Trophoblast cell (in vitro differentiated cells and primary cell): ENCODE results near the gene C16orf92.
"Not testable (repeated sequence)": the region's sequence is repeated elsewhere in the genome, so short reads cannot be mapped to it uniquely, and the experiment has no call there.

ENCODE experiments used
- DNase-seq, 2 donors: peaks; one replicate each; pipeline ENCODE4 v3.0.0-alpha.2; 2016
- H2AFZ ChIP-seq: 2 replicates; pipeline ENCODE4 v1.6.1; 2013; ENCODE audit warnings: low read length, moderate library complexity, mild to moderate bottlenecking; ENCODE audit not compliant: insufficient read depth, poor library complexity
- H2AK5ac ChIP-seq: 2 replicates; pipeline ENCODE4 v1.6.1; 2013; ENCODE audit warnings: mild to moderate bottlenecking, low read length
- H2BK120ac ChIP-seq: 2 replicates; pipeline ENCODE4 v1.6.1; 2013; ENCODE audit warnings: low read length, mild to moderate bottlenecking, moderate library complexity; ENCODE audit not compliant: insufficient read depth, poor library complexity
- H2BK12ac ChIP-seq: 2 replicates; pipeline ENCODE4 v1.6.1; 2013; ENCODE audit warnings: mild to moderate bottlenecking, low read length, moderate library complexity
- H2BK5ac ChIP-seq: 2 replicates; pipeline ENCODE4 v1.6.1; 2013; ENCODE audit warnings: low read length, low read depth, moderate library complexity, mild to moderate bottlenecking; ENCODE audit not compliant: poor library complexity
- H3K14ac ChIP-seq: 2 replicates; pipeline ENCODE4 v1.6.1; 2013; ENCODE audit warnings: mild to moderate bottlenecking, low read length
- H3K18ac ChIP-seq: 2 replicates; pipeline ENCODE4 v1.6.1; 2013; ENCODE audit warnings: mild to moderate bottlenecking, low read length
- H3K23ac ChIP-seq: 2 replicates; pipeline ENCODE4 v1.6.1; 2013; ENCODE audit warnings: low read length
- H3K27ac ChIP-seq: 2 replicates; pipeline ENCODE4 v1.5.1; 2013; ENCODE audit warnings: low read depth, mild to moderate bottlenecking, inconsistent platforms, low read length, moderate library complexity
- H3K27me3 ChIP-seq: 2 replicates; pipeline ENCODE4 v1.6.1; 2013; ENCODE audit warnings: inconsistent platforms, mild to moderate bottlenecking, low read length, moderate library complexity; ENCODE audit not compliant: insufficient read depth
- H3K36me3 ChIP-seq, 2 experiments: 1 replicate in 1 of 2; 2 replicates in 1 of 2; pipeline ENCODE4 v1.6.1; 2013; ENCODE audit warnings: low read length in 2 of 2, mild to moderate bottlenecking in 2 of 2, moderate library complexity in 1 of 2; ENCODE audit not compliant: insufficient read depth in 2 of 2, control insufficient read depth in 1 of 2
- H3K4ac ChIP-seq: 2 replicates; pipeline ENCODE4 v1.6.1; 2013; ENCODE audit warnings: low read depth, mild to moderate bottlenecking, low read length, moderate library complexity
- H3K4me1 ChIP-seq, 2 experiments: 1 replicate in 1 of 2; 2 replicates in 1 of 2; pipeline ENCODE4 v1.6.1; 2013; ENCODE audit warnings: low read length in 2 of 2, mild to moderate bottlenecking in 2 of 2, moderate library complexity in 1 of 2; ENCODE audit not compliant: insufficient read depth in 2 of 2, control insufficient read depth in 1 of 2
- H3K4me2 ChIP-seq: 2 replicates; pipeline ENCODE4 v1.6.1; 2013; ENCODE audit warnings: inconsistent platforms, mild to moderate bottlenecking, low read length, moderate library complexity
- H3K4me3 ChIP-seq: 2 replicates; pipeline ENCODE4 v1.5.1; 2013; ENCODE audit warnings: mild to moderate bottlenecking, low read depth, low read length, inconsistent platforms
- H3K79me1 ChIP-seq: one replicate; pipeline ENCODE4 v1.6.1; 2013; ENCODE audit warnings: low read length
- H3K79me2 ChIP-seq: 2 replicates; pipeline ENCODE4 v1.6.1; 2013; ENCODE audit warnings: low read length, mild to moderate bottlenecking; ENCODE audit not compliant: control insufficient read depth, insufficient read depth, poor library complexity
- H3K9ac ChIP-seq: 2 replicates; pipeline ENCODE4 v1.6.1; 2013; ENCODE audit warnings: mild to moderate bottlenecking, low read length
- H3K9me3 ChIP-seq: 2 replicates; pipeline ENCODE4 v1.6.1; 2013; ENCODE audit warnings: low read depth, mild to moderate bottlenecking, control low read depth, inconsistent platforms, low read length; ENCODE audit not compliant: insufficient read depth
- H4K12ac ChIP-seq: 2 replicates; pipeline ENCODE4 v1.6.1; 2013; ENCODE audit warnings: low read depth, mild to moderate bottlenecking, low read length, moderate library complexity
- H4K8ac ChIP-seq: 2 replicates; pipeline ENCODE4 v1.6.1; 2013; ENCODE audit warnings: low read depth, mild to moderate bottlenecking, low read length, moderate library complexity
- H4K91ac ChIP-seq: one replicate; pipeline ENCODE4 v1.6.1; 2013; ENCODE audit warnings: low read depth, mild to moderate bottlenecking, low read length, moderate library complexity
- WGBS: extraction: QIAGEN DNeasy Blood & Tissue Kit; methylation state at CpG from one replicate; pipeline ENCODE4 v1.1.7; 2013; ENCODE audit warnings: missing lambda C conversion rate; ENCODE audit not compliant: insufficient read length, insufficient coverage; ENCODE audit errors: extremely low coverage; 5-methylcytosine and 5-hydroxymethylcytosine counted together

C16orf92 gene

GRCh38 chr16:30040221-30040620, 17.2 kb downstream of the C16orf92 start:
- no peaks in the 10 kb centered on the region for H3K79me2 ChIP-seq
- H3K4ac ChIP-seq, result no peak overlapping the region
- H3K27me3 ChIP-seq, result no peaks in the 10 kb centered on the region
- no peak overlapping the region for H4K91ac ChIP-seq
- H2AFZ ChIP-seq, result no peak overlapping the region
- no peak overlapping the region for H2AK5ac ChIP-seq
- H3K14ac ChIP-seq, result no peak overlapping the region
- H2BK5ac ChIP-seq, result no peak overlapping the region
- H3K4me2 ChIP-seq, result no peak overlapping the region
- H2BK12ac ChIP-seq, result no peak overlapping the region
- H3K9ac ChIP-seq, result no peak overlapping the region
- DNase-seq, result no peak
- H3K79me1 ChIP-seq, result no peaks in the 10 kb centered on the region
- no peak overlapping the region for H3K27ac ChIP-seq
- H3K18ac ChIP-seq, result no peak overlapping the region
- no peak overlapping the region for H4K12ac ChIP-seq
- H3K36me3 ChIP-seq, result no peaks in the 10 kb centered on the region
- H3K4me1 ChIP-seq, result no peaks in the 10 kb centered on the region
- no peak overlapping the region for H2BK120ac ChIP-seq
- H3K23ac ChIP-seq, result no peak overlapping the region
- H3K4me3 ChIP-seq, result no peak overlapping the region
- H3K9me3 ChIP-seq, result peaks cover 1% of the 10 kb centered on the region
- H4K8ac ChIP-seq, result no peak overlapping the region
- no CpG with 5 or more reads among the region's 5 CpGs for WGBS

- H3K4me2 ChIP-seq, H3K23ac ChIP-seq, H4K8ac ChIP-seq, H3K36me3 ChIP-seq, H2BK120ac ChIP-seq, H3K79me2 ChIP-seq, H3K27ac ChIP-seq, H3K9ac ChIP-seq, DNase-seq, H3K9me3 ChIP-seq, H3K79me1 ChIP-seq, H2AK5ac ChIP-seq, H3K18ac ChIP-seq, H4K91ac ChIP-seq, H3K4me1 ChIP-seq, H4K12ac ChIP-seq, H3K4me3 ChIP-seq, H3K27me3 ChIP-seq, H2BK5ac ChIP-seq, H3K14ac ChIP-seq, H3K4ac ChIP-seq, H2BK12ac ChIP-seq, H2AFZ ChIP-seq: not testable (repeated sequence)
- no CpG with 5 or more reads among the region's 5 CpGs for WGBS
These were observed 17.7 kb downstream of the C16orf92 start for GRCh38 chr16:30040690-30041089.

GRCh38 chr16:30041841-30042240, 18.8 kb downstream of the C16orf92 start:
- Histone ChIP-seq H3K18ac (no peak overlapping the region), H3K4me3 (no peak overlapping the region), H3K4ac (no peak overlapping the region), H4K8ac (no peak overlapping the region), H3K4me2 (no peak overlapping the region), H3K23ac (no peak overlapping the region), H2BK5ac (no peak overlapping the region), H3K27me3 (no peaks in the 10 kb centered on the region), H2BK12ac (no peak overlapping the region), H2BK120ac (no peak overlapping the region), H3K27ac (no peak overlapping the region), H4K91ac (no peak overlapping the region), H3K36me3 (no peaks in the 10 kb centered on the region), H3K9me3 (peaks cover 4% of the 10 kb centered on the region), H4K12ac (no peak overlapping the region), H3K9ac (no peak overlapping the region), H3K79me1 (no peaks in the 10 kb centered on the region), H3K14ac (no peak overlapping the region), H3K4me1 (no peaks in the 10 kb centered on the region), H2AK5ac (no peak overlapping the region), H2AFZ (no peak overlapping the region), H3K79me2 (no peaks in the 10 kb centered on the region)
- WGBS, result no CpG with 5 or more reads among the region's 5 CpGs
- DNase-seq, result peak in 1 of 2 donors; percentile 55

DNA sequence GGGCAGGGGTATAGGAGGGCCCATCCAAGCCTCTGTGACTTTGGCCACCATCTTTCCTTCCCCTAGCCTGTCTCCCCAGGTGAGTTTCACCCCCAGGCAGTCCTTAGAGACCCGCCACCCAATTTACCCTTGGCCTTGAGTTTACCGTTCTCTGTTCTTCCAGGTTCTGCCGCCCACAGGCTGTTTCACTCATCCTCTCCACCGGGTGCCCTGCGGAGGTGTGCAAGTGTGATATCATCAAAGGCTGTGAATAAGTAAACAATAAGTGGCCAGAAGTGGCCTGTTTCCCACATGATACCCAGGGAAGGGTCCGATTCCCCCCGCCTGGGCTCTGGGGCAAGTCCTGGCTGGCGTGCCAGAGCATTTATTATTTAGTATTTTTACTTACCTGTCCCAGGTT, 23.2 kb downstream of the C16orf92 start:
- no peaks in the 10 kb centered on the region for H3K36me3 ChIP-seq
- H2AK5ac ChIP-seq, result no peak overlapping the region
- no peak overlapping the region for H3K4me3 ChIP-seq
- no peak overlapping the region for H4K12ac ChIP-seq
- H2BK12ac ChIP-seq, result no peak overlapping the region
- no peak overlapping the region for H3K27ac ChIP-seq
- H3K4me1 ChIP-seq, result no peaks in the 10 kb centered on the region
- no peak overlapping the region for H2BK120ac ChIP-seq
- H3K18ac ChIP-seq, result no peak overlapping the region
- H3K4ac ChIP-seq, result no peak overlapping the region
- no peak overlapping the region for H2AFZ ChIP-seq
- no peak overlapping the region for H3K23ac ChIP-seq
- peaks cover 7% of the 10 kb centered on the region for H3K9me3 ChIP-seq
- no peaks in the 10 kb centered on the region for H3K27me3 ChIP-seq
- no peak overlapping the region for H4K91ac ChIP-seq
- no peak overlapping the region for H3K9ac ChIP-seq
- H3K79me1 ChIP-seq, result no peaks in the 10 kb centered on the region
- no peak overlapping the region for H3K14ac ChIP-seq
- no peak overlapping the region for H2BK5ac ChIP-seq
- no peak overlapping the region for H3K4me2 ChIP-seq
- H3K79me2 ChIP-seq, result no peaks in the 10 kb centered on the region
- no CpG with 5 or more reads among the region's 8 CpGs for WGBS
- H4K8ac ChIP-seq, result no peak overlapping the region
- DNase-seq, result no peak
